IMR-90 (cell line): ENCODE data around the gene SLC5A10. TPM values are rescaled to one million over a fixed set of nuclear protein-coding genes. Genes with fewer than 3 reads are reported as not detected.
A peak's percentile ranks its signal among the peaks of the same experiment; 100 is the strongest.

ENCODE experiments used
- ATAC-seq: fragments of 200-7000 bp; cut with Tn5 transposase; 2 replicates; pipeline ENCODE4 v1.9.1; 2020; ENCODE audit warnings: low read depth, mild to moderate bottlenecking, moderate library complexity
- BruUV-seq: library from RNA; stranded (reverse); fragments of 400-500 nt; replicated peaks from 2 replicates; lab custom pipeline; 2021; lab: Mats Ljungman, UMichigan
- CTCF ChIA-PET: fragments of 300-600 bp; formaldehyde crosslinking; extraction: SDS; loops from one replicate; lab custom pipeline; 2021; ENCODE audit warnings: antibody characterized with exemption; lab: Yijun Ruan, JAX
- POLR2A ChIA-PET: fragments of 300-600 bp; sonication (Branson Sonifier 250); formaldehyde crosslinking; loops from one replicate; lab custom pipeline; 2022; ENCODE audit warnings: antibody characterized with exemption; ENCODE audit not compliant: unreplicated experiment; lab: Charles Lee
- DNase-seq: peaks from one replicate; pipeline ENCODE4 v3.0.0; 2013
- H2AFZ ChIP-seq: replicated peaks from 2 replicates; pipeline ENCODE3; 2013; ENCODE audit warnings: low read length, mild to moderate bottlenecking; ENCODE audit not compliant: poor library complexity
- H2AK5ac ChIP-seq: 2 replicates; pipeline ENCODE4 v1.6.1; 2013; ENCODE audit warnings: low read depth, low read length, inconsistent platforms
- H2AK9ac ChIP-seq: replicated peaks from 2 replicates; pipeline ENCODE3; 2013; ENCODE audit warnings: mild to moderate bottlenecking, low read depth, low read length, moderate library complexity; ENCODE audit not compliant: poor library complexity
- H2BK120ac ChIP-seq: 2 replicates; pipeline ENCODE4 v1.6.1; 2013; ENCODE audit warnings: low read depth, low read length, inconsistent platforms
- H2BK15ac ChIP-seq: 3 replicates; pipeline ENCODE4 v1.6.1; 2013; ENCODE audit warnings: low read depth, low read length, inconsistent platforms
- H2BK20ac ChIP-seq: 2 replicates; pipeline ENCODE4 v1.6.1; 2013; ENCODE audit warnings: low read depth, mild to moderate bottlenecking, inconsistent platforms, low read length, moderate library complexity
- H2BK5ac ChIP-seq: 2 replicates; pipeline ENCODE4 v1.6.1; 2013; ENCODE audit warnings: mild to moderate bottlenecking, low read depth, low read length, inconsistent platforms; ENCODE audit not compliant: poor library complexity, severe bottlenecking
- H3K14ac ChIP-seq: replicated peaks from 2 replicates; pipeline ENCODE4 v1.6.1; 2013; ENCODE audit warnings: low read depth, low read length, inconsistent platforms
- H3K18ac ChIP-seq: 2 replicates; pipeline ENCODE4 v1.6.1; 2013; ENCODE audit warnings: low read depth, low read length, control low read depth
- H3K23ac ChIP-seq: 2 replicates; pipeline ENCODE4 v1.6.1; 2013; ENCODE audit warnings: low read depth, low read length, inconsistent platforms
- H3K27ac ChIP-seq: 2 replicates; pipeline ENCODE4 v1.5.1; 2013; ENCODE audit warnings: mild to moderate bottlenecking, control low read depth, low read length; ENCODE audit not compliant: insufficient read depth
- H3K27me3 ChIP-seq: 2 replicates; pipeline ENCODE4 v1.6.1; 2013; ENCODE audit warnings: low read length; ENCODE audit not compliant: control insufficient read depth, insufficient read depth
- H3K36me3 ChIP-seq: 2 replicates; pipeline ENCODE4 v1.6.1; 2013; ENCODE audit warnings: low read length, mixed read lengths; ENCODE audit not compliant: control insufficient read depth, insufficient read depth
- H3K4ac ChIP-seq: 2 replicates; pipeline ENCODE4 v1.6.1; 2013; ENCODE audit warnings: low read depth, low read length, inconsistent platforms
- H3K4me1 ChIP-seq: 2 replicates; pipeline ENCODE4 v1.6.1; 2013; ENCODE audit warnings: low read length, mixed read lengths; ENCODE audit not compliant: control insufficient read depth, insufficient read depth
- H3K4me2 ChIP-seq: 2 replicates; pipeline ENCODE4 v1.6.1; 2013; ENCODE audit warnings: low read depth, mild to moderate bottlenecking, control low read depth, low read length, moderate library complexity
- H3K4me3 ChIP-seq: 2 replicates; pipeline ENCODE4 v1.5.1; 2013; ENCODE audit warnings: low read depth, mild to moderate bottlenecking, control low read depth, low read length, moderate library complexity; ENCODE audit not compliant: insufficient read depth
- H3K56ac ChIP-seq: 2 replicates; pipeline ENCODE4 v1.6.1; 2013; ENCODE audit warnings: low read length, inconsistent platforms; ENCODE audit not compliant: insufficient read depth; ENCODE audit errors: extremely low read depth
- H3K79me1 ChIP-seq, 2 experiments: 2 replicates each; pipeline ENCODE4 v1.6.1; 2013; ENCODE audit warnings: low read length in 2 of 2, inconsistent platforms in 1 of 2, low read depth in 1 of 2
- H3K9ac ChIP-seq: 2 replicates; pipeline ENCODE4 v1.6.1; 2013; ENCODE audit warnings: low read depth, low read length, control low read depth
- H3K9me1 ChIP-seq: 2 replicates; pipeline ENCODE4 v1.6.1; 2013; ENCODE audit warnings: low read length, inconsistent platforms; ENCODE audit not compliant: insufficient read depth
- H3K9me3 ChIP-seq: 2 replicates; pipeline ENCODE4 v1.6.1; 2013; ENCODE audit warnings: low read length; ENCODE audit not compliant: control insufficient read depth, insufficient read depth
- H4K20me1 ChIP-seq: 2 replicates; pipeline ENCODE4 v1.6.1; 2013; ENCODE audit warnings: low read length, inconsistent platforms; ENCODE audit not compliant: insufficient read depth
- H4K5ac ChIP-seq: 2 replicates; pipeline ENCODE4 v1.6.1; 2013; ENCODE audit warnings: mild to moderate bottlenecking, low read depth, low read length, control low read depth
- H4K8ac ChIP-seq, 2 experiments: 2 replicates each; pipeline ENCODE4 v1.6.1; 2013; ENCODE audit warnings: low read depth in 2 of 2, low read length in 2 of 2, control low read depth in 1 of 2, inconsistent platforms in 1 of 2
- H4K91ac ChIP-seq: 2 replicates; pipeline ENCODE4 v1.6.1; 2013; ENCODE audit warnings: low read depth, low read length, inconsistent platforms; ENCODE audit not compliant: insufficient read depth
- BHLHE40 ChIP-seq: fragments of 150-350 bp; IDR thresholded peaks from 2 replicates; pipeline ENCODE4 v1.6.1; 2016; ENCODE audit warnings: mild to moderate bottlenecking, low read depth, low read length
- CHD1 ChIP-seq: IDR thresholded peaks from 2 replicates; pipeline ENCODE4 v1.6.1; 2012; ENCODE audit warnings: low read depth, low read length, improper control_type of control experiment
- CTCF ChIP-seq: conservative IDR thresholded peaks from 2 replicates; pipeline ENCODE4 v1.5.1; 2012; ENCODE audit warnings: mild to moderate bottlenecking, low read depth, low read length, improper control_type of control experiment
- ELK1 ChIP-seq: fragments of 150-350 bp; IDR thresholded peaks from 2 replicates; pipeline ENCODE4 v1.6.1; 2016; ENCODE audit warnings: low read depth, mild to moderate bottlenecking, low read length, moderate library complexity, borderline replicate concordance
- FOS ChIP-seq: fragments of 150-350 bp; IDR thresholded peaks from 2 replicates; pipeline ENCODE4 v1.6.1; 2016; ENCODE audit warnings: low read depth, low read length
- MAFK ChIP-seq: IDR thresholded peaks from 2 replicates; pipeline ENCODE4 v1.6.1; 2012; ENCODE audit warnings: low read depth, low read length, improper control_type of control experiment
- MAZ ChIP-seq: IDR thresholded peaks from 2 replicates; pipeline ENCODE4 v1.6.1; 2012; ENCODE audit warnings: low read depth, mild to moderate bottlenecking, low read length, improper control_type of control experiment, moderate library complexity, borderline replicate concordance
- MXI1 ChIP-seq: IDR thresholded peaks from 2 replicates; pipeline ENCODE4 v1.6.1; 2012; ENCODE audit warnings: low read depth, mild to moderate bottlenecking, low read length, moderate library complexity, borderline replicate concordance
- POLR2A ChIP-seq: IDR thresholded peaks from 2 replicates; pipeline ENCODE4 v1.6.1; 2012; ENCODE audit warnings: mild to moderate bottlenecking, low read depth, low read length
- RCOR1 ChIP-seq: IDR thresholded peaks from 2 replicates; pipeline ENCODE4 v1.6.1; 2012; ENCODE audit warnings: mild to moderate bottlenecking, low read length, improper control_type of control experiment; ENCODE audit not compliant: insufficient replicate concordance
- SMC3 ChIP-seq: fragments of 150-350 bp; IDR thresholded peaks from 2 replicates; pipeline ENCODE4 v1.6.1; 2016; ENCODE audit warnings: low read depth, mild to moderate bottlenecking, antibody characterized with exemption, low read length, moderate library complexity
- WGBS, 2 experiments: methylation state at CpG; one replicate each; pipeline versions ENCODE4 v1.1.5 to v1.1.7; 2013; ENCODE audit warnings: missing lambda C conversion rate in 2 of 2; ENCODE audit not compliant: insufficient read length in 1 of 2; ENCODE audit errors: extremely low coverage in 2 of 2; 5-methylcytosine and 5-hydroxymethylcytosine counted together
- dilution Hi-C: fragments of 300-500 bp; cut with HindIII; formaldehyde crosslinking; loops from one replicate; pipeline ENCODE4 v1.14.3; 2018; ENCODE audit warnings: low sequenced_read_pairs; ENCODE audit not compliant: unreplicated experiment
- in situ Hi-C: fragments of 300-500 bp; cut with MboI; formaldehyde crosslinking; loops from 3 replicates; pipeline ENCODE4 v1.14.3; 2019; ENCODE audit warnings: low sequenced_read_pairs, inconsistent platforms, mixed read lengths
- intact Hi-C: fragments of 100-400 bp; cut with micrococcal nuclease; formaldehyde crosslinking; loops from 2 replicates; pipeline ENCODE4 v1.10.0; 2022
- polyA plus RNA-seq, 3 experiments: library from polyadenylated mRNA; depleted of rRNA; stranded (reverse); fragments of >200 nt; gene quantifications; 2 replicates each; pipeline ENCODE4 v1.2.3, GENCODE V29; 2012; ENCODE audit warnings: low replicate concordance in 1 of 3
- total RNA-seq: library from RNA; depleted of rRNA; stranded (reverse); fragments of >200 nt; gene quantifications from 2 replicates; pipeline ENCODE4 v1.2.3, GENCODE V29; 2012

Gene SLC5A10
- total and polyA plus RNA-seq, 2 of the 4 experiments (the other 2 are of a cell fraction) = not detected

- no peak overlapping the region for H3K14ac ChIP-seq
- no peak overlapping the region for H4K5ac ChIP-seq
- no peaks in the 10 kb centered on the region for H3K36me3 ChIP-seq
- no peaks in the 10 kb centered on the region for H3K9me1 ChIP-seq
- peaks cover 49% of the 10 kb centered on the region for H3K27me3 ChIP-seq
- ChIA-PET POLR2A (no interaction called here), CTCF (no interaction called here)
- WGBS, 2 experiments = 24% methylated on average over 3 of the region's 6 CpGs; no CpG with 5 or more reads in 1 of the 2 experiments
- no peak overlapping the region for H3K4me3 ChIP-seq
- no peak overlapping the region for H2AFZ ChIP-seq
- no peak overlapping the region for H4K8ac ChIP-seq
- H3K9me3 ChIP-seq = no peaks in the 10 kb centered on the region
- no peak overlapping the region for H3K56ac ChIP-seq
- no peak overlapping the region for H2BK5ac ChIP-seq
- no peak overlapping the region for H3K9ac ChIP-seq
- H3K4ac ChIP-seq = no peak overlapping the region
- H4K91ac ChIP-seq = no peak overlapping the region
- H3K18ac ChIP-seq = no peak overlapping the region
- H2AK5ac ChIP-seq = no peak overlapping the region
- intact Hi-C loops = no loop called here
- no peak overlapping the region for H3K23ac ChIP-seq
- TF ChIP-seq MXI1 (no peak), FOS (no peak), ELK1 (no peak), BHLHE40 (no peak), MAZ (no peak), CHD1 (no peak), CTCF (no peak), RCOR1 (no peak), POLR2A (no peak), SMC3 (no peak), MAFK (no peak)
- H3K79me1 ChIP-seq = no peaks in the 10 kb centered on the region
- H3K4me1 ChIP-seq = peaks cover 5% of the 10 kb centered on the region; the same call in 1 of the 2 replicates
- ATAC-seq (no peak), DNase-seq (peak; percentile 17)
- H2AK9ac ChIP-seq = no peak overlapping the region
- H2BK120ac ChIP-seq = no peak overlapping the region
- no peak overlapping the region for H2BK15ac ChIP-seq
- BruUV-seq = no TSS peak
- in situ Hi-C loops = no loop called here
- no peak overlapping the region for H3K27ac ChIP-seq
- H4K20me1 ChIP-seq = no peaks in the 10 kb centered on the region
- dilution Hi-C loops = no loop called here
- no peak overlapping the region for H2BK20ac ChIP-seq
- H3K4me2 ChIP-seq = no peak overlapping the region
Measured at GRCh38 chr17:18949566-18949965, 2.4 kb upstream of the SLC5A10 start.
